GM18502 (cell line): ENCODE results near the gene ACADM.
"Not testable (repeated sequence)": the region's sequence is repeated elsewhere in the genome, so short reads cannot be mapped to it uniquely, and the experiment has no call there.

Source experiments
- ATAC-seq: cut with Tn5 transposase; IDR thresholded peaks from one replicate; pipeline ENCODE4 v1.9.1; 2021; ENCODE audit warnings: mild to moderate bottlenecking; ENCODE audit not compliant: unreplicated experiment, poor library complexity

ACADM gene

GRCh38 chr1:75724472-75725022 is at the start of gene ACADM:
TSS of gene ACADM (plus strand) at chr1:75724709. CDS start at chr1:75724788, 79 bp downstream.
- ATAC-seq, result peak; percentile 89

GRCh38 chr1:75677443-75677842 is 47.1 kb upstream of the ACADM start:
- ATAC-seq, result no peak

- ATAC-seq, result not testable (repeated sequence)
Measured at GRCh38 chr1:75677964-75678363, 46.5 kb upstream of the ACADM start.

GRCh38 chr1:75690547-75690946 is 34.0 kb upstream of the ACADM start:
- no peak for ATAC-seq

DNA sequence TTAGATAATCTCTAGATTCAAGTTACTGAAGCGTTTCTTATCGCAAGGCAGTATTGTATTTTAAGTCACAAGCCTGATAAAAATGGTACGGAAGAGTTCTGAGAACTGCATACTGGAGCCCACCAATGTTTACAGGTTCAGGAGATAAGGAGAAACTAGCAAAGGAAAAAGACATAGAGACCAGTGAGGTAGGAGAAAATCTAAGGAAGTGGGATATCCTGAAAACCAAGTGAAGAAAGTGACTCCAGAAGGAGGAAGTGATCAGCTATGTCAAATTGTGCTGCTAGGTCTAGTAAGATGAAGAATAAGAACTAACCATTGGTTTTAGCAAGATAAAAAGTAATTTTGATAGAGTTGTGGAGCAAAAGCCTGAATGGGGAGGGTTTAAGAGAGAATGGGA is 31.0 kb upstream of the ACADM start:
- no peak for ATAC-seq

DNA sequence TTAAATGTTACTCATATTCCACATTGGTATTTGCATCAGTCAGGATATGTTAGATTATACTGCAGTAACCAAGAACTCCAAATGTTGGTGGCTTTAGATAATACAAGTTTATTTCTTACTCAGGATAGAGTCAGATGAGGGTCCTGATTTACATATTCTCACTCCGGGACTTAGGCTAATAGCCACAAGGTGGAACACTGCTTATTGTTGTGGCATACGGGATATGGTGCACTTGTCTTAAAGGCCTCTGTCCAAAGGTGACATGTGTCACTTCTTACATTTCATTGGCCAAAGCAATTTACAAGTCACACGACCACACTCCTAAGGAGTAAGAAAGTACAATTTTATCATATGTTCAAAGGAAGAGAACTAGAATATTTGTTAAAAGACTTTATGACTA is 28.5 kb upstream of the ACADM start:
- no peak for ATAC-seq

GRCh38 chr1:75707191-75707590 is 17.3 kb upstream of the ACADM start:
- no peak for ATAC-seq

DNA sequence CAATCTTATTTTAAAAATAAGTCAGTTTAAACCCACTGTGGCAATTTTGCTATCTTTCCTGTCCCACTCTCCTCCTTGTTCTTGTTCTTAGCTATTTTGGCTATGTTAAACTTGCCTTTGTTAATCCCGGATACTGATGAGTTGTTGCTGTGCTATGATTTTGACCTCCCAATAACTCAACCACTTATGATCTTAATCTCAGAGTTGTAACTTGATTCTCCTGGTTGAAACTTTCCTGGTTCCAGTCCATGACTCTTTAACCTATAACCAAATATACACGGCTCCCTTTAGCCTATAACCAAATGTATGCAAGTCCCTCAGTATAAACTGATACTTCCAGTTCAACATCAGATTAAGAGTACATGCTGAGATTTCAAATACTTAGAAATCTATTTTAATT is 15.6 kb upstream of the ACADM start:
- no peak for ATAC-seq

DNA sequence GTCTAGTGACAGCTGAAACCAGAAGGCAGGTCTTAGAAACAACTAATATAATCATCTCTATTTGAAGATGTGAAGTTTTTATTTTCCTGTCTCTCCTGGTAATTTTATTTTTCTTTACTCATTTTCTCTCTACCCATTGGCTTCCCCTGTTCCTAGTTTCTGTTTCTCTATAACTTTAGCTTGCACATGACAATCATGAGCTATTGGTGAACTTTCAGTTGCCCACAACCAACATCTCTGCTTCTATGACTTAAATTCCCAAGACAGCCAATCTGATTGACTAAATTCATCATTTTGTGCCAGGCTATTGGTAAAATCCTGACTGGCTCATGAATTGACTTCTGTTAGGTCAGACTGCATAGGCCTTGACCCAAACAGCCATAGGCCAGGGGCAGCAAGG is 13.7 kb upstream of the ACADM start:
- no peak for ATAC-seq

DNA sequence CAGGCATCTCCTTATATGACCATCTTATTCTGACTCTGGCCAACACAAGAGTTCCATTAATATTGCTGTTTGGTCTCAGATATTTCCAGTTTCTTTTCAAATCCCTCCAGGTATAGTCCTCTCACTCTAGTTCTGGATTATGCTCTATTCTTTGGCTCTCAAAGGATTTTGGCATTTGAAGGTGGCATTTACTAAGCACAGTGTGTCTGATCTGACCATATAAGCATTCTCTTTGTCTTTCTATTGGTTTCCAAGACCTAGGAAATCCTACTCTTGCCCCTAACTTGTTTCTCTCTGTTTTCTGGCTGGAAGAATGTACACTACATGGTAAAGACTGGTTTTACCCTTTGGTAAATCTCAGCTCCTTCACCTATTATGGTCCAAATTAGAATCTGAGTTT is 12.7 kb upstream of the ACADM start:
- no peak for ATAC-seq

DNA sequence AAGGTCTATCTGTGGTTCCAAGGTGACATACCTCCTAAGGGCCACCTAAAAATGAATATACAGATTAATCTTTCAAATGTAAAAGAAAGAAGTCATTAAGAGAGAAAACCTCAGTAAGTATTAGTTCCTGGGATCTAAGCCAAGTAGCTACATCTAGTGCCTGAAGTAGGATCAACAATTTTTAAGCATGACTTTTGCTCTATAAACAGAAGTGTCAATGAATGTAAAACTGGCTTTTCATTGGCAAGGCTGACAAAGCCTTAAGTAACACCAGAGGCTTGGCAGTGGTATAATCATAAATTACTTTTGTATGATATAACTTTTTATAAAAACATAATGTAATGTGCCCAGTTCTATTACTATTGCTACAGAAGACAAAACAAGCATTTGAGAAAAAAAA is 12.2 kb upstream of the ACADM start:
- ATAC-seq, result no peak

- ATAC-seq, result no peak
Measured at GRCh38 chr1:75719810-75720209, 4.7 kb upstream of the ACADM start.

- ATAC-seq, result no peak
Measured at GRCh38 chr1:75720325-75720724, 4.2 kb upstream of the ACADM start.

DNA sequence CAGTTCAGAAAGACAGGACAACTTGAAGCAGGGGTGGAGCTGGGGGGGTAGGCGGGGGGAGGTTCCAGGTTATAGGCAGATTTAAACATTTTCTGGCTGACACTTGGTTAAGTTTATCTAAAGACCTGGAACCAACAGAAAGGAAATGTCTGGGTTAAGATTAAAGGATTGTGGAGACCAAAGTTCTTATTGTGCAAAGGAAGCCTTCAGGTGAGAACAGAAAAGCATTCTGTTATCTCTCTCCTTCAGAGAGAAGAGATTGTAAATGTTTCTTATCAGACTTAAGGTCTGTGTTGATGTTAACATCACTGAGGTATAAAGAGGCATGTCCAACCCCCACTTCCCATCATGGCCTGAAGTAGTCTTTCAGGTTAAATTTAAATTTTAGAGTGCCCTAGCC is 3.7 kb upstream of the ACADM start:
- ATAC-seq, result no peak

- not testable (repeated sequence) for ATAC-seq
Measured at GRCh38 chr1:75722246-75722645, 2.3 kb upstream of the ACADM start.

DNA sequence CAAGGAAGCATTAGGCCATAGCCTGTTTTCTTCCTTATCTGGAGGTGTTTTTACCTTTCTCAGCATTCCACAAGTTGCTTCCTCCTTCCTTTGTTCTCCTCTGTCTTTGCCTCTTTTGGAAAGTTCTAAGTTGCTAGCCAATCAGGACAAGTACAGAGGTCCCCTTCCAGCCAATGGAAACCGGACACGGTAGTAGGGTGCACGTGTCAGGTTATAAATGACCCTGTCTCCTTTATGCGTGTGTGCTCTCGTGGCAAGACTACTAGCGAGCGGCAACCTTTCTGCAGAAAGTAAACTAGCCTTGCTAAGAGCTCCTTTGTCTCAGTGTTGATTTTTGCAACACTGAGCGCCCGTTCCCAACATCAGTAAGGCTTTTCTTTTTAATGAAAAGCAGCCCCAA is 1.5 kb upstream of the ACADM start:
- no peak for ATAC-seq

DNA sequence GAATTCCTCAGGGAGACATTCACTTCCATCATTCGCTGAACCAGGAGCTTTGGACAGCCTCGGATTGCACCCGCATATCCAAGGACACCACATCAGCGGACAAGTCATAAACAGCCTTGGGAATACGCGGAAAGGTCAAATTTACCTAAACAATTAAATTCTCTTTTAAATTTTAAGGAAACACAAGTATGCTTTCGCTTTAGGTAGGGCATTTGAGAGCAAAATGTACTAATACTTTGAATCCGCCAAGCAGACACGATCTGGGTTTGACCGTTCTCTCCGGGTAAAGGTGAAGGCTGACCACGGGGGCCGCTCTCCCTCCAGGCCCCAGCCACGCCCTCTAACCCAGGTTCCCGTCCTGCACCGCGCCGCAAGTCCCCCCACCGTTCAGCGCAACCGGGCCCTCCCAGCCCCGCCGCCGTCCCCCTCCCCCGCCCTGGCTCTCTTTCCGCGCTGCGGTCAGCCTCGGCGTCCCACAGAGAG is 479 bp upstream of the ACADM start:
- ATAC-seq, result peak; percentile 71

- ATAC-seq, result no peak
Measured at GRCh38 chr1:75725266-75725665, 757 bp downstream of the ACADM start.

DNA sequence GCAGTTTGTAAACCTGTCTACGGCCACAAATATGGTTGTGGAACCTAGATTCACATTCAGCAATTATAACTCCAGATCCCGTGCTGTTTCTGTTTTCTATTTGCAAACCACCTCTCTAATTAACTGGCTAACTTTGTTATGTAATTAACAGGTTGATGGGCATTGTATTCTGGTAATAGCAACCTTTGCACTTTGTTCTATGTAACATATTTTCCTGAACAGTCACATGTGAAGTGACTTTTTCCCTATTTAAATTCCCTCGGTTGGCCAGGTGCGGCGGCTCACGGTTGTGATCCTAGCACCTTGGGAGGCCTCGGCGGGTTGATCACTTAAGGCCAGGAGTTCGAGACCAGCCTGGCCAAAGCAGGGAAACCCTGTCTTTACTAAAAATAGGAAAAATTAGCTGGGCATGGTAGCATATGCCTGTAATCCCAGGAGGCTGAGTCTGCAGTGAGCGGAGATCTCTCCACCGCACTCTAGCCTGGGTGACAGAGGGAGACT is 1.4 kb downstream of the ACADM start:
- ATAC-seq, result no peak

- ATAC-seq, result peak; percentile 23
Measured at GRCh38 chr1:75727571-75727970, 3.1 kb downstream of the ACADM start.

GRCh38 chr1:75730432-75730831 is 5.9 kb downstream of the ACADM start:
- no peak for ATAC-seq

GRCh38 chr1:75731881-75732280 is 7.4 kb downstream of the ACADM start:
- no peak for ATAC-seq

- no peak for ATAC-seq
Measured at GRCh38 chr1:75732703-75733102, 8.2 kb downstream of the ACADM start.
